HG03025 (cell line): ENCODE results near the gene PHKB.
A peak's percentile ranks its signal among the peaks of the same experiment; 100 is the strongest.
"Not testable (repeated sequence)": the region's sequence is repeated elsewhere in the genome, so short reads cannot be mapped to it uniquely, and the experiment has no call there.

ENCODE experiments used
- ATAC-seq: cut with Tn5 transposase; IDR thresholded peaks from one replicate; pipeline ENCODE4 v1.9.1; 2021; ENCODE audit warnings: mild to moderate bottlenecking, moderate library complexity; ENCODE audit not compliant: unreplicated experiment, low FRiP score

Gene PHKB

GRCh38 chr16:47657977-47658376, 196.8 kb downstream of the PHKB start:
- ATAC-seq, result no peak

- ATAC-seq, result no peak
Measured at GRCh38 chr16:47660540-47660939, 199.4 kb downstream of the PHKB start.

- ATAC-seq, result no peak
Measured at GRCh38 chr16:47664653-47665325, 203.7 kb downstream of the PHKB start.

DNA sequence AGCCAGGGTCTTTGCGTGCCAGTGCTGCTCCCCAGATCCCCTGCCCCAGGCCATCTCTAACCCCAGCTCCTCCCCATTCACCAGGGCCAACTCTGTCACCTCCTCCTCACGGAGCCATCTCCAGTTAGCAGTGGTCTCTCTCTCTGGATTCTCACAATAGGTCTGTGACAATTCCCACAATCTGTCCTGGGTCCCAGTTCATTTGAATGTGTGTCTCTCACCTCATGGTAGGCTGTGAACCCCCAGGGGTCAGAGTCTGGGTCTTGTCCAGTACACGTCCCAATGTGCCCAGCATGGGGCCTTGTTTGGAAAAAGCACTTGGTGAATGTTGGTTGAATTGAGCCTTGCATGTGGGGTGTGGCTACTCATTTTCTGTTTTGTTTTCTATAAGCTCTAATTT, 205.3 kb downstream of the PHKB start:
- ATAC-seq, result no peak

GRCh38 chr16:47667956-47668355, 206.8 kb downstream of the PHKB start:
- ATAC-seq, result no peak

DNA sequence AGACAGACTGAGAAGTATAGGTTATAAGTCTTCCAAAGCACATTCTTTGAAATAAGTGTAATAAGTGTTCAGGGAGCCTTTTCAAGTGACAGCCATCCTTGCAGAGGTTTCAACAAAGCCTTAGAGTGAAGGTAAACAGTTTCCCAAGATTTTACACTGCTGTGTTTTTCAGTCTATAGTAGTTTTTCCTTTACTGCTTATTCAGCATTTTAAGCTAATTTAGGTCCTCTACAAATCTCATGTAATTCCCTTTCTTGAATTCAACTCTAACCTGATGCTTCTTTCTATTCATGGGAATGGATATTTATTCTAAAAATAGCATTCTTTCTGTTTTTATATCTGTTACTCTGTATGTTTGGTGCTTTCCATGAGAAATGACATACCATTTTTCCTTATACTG, 211.3 kb downstream of the PHKB start:
- no peak for ATAC-seq

- ATAC-seq, result no peak
Measured at GRCh38 chr16:47676635-47677177, 215.6 kb downstream of the PHKB start.

DNA sequence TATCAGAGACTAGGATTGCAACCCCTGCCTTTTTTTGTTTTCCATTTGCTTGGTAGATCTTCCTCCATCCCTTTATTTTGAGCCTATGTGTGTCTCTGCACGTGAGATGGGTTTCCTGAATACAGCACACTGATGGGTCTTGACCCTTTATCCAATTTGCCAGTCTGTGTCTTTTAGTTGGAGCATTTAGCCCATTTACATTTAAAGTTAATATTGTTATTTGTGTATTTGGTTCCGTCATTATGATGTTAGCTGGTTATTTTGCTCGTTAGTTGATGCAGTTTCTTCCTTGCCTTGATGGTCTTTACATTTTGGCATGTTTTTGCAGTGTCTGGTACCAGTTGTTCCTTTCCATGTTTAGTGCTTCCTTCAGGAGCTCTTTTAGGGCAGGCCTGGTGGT, 220.4 kb downstream of the PHKB start:
- ATAC-seq, result not testable (repeated sequence)

- ATAC-seq, result no peak
Measured at GRCh38 chr16:47687694-47688093, 226.6 kb downstream of the PHKB start.

DNA sequence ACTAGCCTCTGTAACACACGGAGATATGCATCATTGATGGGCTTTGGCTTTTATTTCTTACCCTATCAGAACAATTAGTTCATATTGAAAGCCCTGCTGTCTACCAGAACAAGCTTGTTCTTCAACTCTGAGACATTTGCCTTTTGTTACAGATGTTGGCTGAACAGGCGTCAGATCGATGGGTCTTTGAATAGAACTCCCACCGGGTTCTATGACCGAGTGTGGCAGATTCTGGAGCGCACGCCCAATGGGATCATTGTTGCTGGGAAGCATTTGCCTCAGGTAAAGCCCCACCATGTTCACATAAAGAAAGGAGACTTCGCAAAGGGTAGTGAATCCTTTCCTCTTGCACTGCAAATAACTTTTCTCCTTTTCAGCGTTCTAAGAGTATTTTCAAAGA, 232.1 kb downstream of the PHKB start:
- ATAC-seq, result no peak

GRCh38 chr16:47694543-47694942, 233.4 kb downstream of the PHKB start:
- ATAC-seq, result no peak

DNA sequence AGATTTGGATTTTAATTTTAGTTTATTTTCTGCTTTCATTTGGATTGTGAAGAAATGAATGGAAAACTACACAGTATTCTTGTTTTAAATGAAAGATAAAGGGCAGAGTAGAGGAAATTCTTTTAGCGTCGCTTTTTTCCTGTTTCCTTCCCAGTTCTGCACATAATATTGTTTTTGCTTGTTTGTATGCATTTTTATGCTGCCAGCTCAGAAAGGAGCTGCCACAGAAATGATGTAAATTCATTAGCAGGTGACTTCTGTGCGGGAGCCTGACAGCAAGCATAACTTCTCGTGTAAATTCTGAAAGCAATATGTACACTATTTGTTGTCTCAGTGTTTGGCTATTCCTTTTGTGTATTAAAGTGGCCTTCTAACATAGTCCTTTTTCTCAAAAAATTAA, 234.6 kb downstream of the PHKB start:
- ATAC-seq, result no peak

DNA sequence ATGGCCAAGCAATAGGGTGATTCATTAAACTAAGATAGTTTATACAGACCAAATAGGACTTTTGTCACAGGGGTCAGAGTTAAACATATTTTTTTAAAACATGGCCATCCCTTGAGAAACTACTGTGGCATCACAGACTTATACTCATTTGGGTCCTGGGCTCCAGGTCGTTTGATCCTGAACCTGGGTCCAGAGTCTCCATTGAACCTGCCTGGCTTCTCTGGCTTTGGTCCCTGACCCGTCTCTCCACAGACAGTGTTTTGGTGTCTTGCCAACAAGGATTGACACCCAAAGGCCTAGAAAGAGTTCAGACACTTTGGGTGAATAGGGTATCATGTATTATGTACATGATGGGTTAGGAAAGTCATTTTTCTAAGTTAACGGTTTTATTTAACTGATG, 236.7 kb downstream of the PHKB start:
- no peak for ATAC-seq

DNA sequence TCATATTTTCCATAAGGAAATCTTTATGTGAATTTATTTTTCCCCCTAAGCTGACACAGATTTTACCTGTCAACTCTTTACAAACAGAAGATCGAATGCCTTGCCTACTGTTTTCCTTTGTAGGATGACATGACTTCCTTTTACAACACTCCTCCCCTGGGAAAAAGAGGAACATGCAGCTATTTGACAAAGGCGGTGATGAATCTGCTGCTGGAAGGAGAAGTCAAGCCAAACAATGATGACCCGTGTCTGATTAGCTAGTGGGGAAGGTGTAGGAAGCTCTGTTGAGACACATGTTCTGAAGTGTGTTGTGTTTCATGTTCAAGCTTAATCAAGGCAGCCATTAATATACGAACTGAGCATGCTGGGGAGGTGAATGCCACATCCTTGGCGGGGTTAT, 238.0 kb downstream of the PHKB start:
- no peak for ATAC-seq

GRCh38 chr16:47700857-47701587, 239.9 kb downstream of the PHKB start:
- no peak for ATAC-seq

- ATAC-seq, result no peak
Measured at GRCh38 chr16:47705266-47705665, 244.1 kb downstream of the PHKB start.

DNA sequence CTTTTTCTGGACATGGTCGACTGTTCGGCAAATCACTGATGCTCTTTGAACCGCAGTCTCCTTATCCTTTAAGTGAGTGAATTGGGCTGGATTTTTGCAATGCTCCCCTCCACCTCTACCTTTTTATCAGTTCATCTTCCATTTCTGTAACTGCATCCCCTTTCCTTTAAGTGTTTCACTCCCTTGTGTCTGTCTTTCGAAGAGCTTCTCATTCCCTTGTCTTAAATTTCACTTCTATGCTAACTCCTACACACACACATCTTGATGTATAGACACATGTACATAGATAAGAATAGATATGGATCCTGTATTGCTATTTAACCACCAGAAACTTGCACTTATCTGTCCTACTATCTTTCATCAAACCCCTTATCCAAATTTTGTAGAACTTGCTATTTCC, 250.7 kb downstream of the PHKB start:
- ATAC-seq, result no peak

DNA sequence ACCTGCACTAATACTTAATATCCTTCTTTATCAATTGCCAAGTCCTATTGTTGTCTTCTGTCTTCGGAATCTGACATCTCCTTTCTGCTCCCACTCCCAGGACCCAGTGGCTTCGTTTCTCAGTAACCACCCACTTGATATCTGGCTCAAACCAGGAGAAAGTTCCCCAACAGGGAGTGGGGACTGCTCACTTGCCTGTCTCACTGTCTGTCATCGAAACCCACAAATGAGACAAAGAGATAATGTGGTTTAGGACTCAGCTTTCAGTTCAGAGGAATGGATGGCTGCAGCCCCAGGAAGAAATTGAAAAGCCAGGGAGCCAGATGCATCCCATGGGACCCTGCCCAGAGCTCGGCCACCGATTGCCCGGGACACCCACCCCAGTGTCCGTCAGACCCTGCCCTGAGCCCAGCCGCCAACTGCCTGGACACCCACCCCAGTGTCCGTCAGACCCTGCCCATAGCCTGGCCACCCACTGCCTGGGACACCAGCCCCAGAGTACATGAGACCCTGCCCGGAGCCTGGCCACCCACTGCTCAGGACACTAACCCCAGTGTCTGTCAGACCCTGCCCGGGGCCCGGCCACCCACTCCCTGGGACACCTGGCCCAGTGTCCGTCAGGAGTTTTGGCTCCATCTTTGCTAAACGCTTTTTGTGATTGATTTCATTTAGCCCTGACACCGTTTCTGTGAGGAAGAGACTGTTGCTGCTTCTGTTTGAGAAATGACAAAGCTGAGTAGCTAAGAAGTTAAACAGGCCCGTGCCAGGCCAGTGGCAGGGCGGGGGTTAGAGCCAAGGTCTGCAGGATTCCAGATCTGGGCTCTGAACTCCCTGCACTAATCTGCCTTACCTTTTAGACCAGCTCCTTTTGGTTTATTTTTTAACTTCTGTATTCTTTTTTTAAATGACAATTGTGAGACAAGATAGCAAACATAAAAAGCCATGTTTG, 251.4 kb downstream of the PHKB start:
- ATAC-seq, result no peak

DNA sequence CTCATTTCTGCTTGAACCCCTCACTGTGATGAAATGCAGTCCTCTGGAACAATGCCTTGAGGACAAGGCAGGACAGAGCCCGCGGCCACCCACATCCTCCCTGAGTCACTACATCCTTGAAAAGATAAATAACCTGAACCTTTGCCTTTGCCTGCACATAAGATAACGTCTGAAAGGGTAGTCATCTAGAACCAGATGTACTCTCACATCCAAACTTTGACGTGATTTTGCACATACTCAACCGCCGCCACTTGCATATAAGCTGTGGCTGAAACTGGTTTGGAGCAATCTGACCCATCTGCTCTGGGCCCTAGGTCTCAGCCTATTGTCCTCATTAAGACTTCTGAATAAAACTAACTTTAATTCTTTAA, 252.1 kb downstream of the PHKB start:
- peak; percentile 45 for ATAC-seq

- ATAC-seq, result no peak
Measured at GRCh38 chr16:47715442-47716083, 254.4 kb downstream of the PHKB start.
